GM18861 (cell line): ENCODE results near the gene NLGN3.

Experiments used
- ATAC-seq: cut with Tn5 transposase; IDR thresholded peaks from one replicate; pipeline ENCODE4 v1.9.1; 2021; ENCODE audit not compliant: unreplicated experiment

The NLGN3 gene

DNA sequence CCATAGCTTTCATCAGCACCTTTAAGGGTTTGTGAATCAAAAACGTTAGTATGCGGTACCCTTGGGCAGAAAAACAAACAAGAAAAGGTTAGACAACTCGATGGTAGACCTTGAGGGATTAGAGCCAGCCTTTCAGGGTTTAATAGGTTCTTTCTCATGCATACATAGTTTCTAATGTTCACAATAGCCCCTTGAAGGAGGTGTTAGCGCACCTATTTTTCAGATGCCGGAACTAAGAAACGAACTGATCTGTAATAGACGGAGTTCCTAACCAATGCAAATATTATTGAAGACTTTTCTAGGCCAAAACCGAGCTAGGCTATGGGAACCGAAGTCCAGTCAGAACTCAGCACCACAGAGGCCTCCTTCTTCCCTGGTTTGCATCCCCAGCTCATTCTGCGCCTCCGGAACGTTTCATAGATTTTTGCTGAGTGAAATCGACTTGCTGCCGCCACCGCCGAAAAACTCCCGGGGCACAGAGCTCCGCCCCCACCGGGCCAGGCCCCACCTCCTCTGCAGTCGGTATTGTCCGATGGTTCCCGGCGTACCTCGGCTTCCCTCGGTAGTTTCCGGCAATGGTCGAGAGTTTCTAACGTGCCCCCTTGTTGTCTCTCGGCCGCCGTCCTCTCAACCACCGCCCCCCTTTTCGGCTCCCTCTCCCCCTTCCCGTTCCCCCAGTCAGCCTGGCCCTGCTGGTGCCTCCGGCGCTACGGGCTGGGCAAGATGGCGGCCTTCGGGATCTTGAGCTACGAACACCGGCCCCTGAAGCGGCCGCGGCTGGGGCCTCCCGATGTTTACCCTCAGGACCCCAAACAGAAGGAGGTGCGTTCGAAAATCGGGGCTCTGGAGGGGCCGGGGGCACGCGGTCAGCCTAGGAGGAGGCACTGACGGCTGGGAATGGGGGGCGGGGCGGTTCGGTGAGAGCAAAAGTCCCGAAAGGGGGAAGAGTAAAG lies 26.3 kb upstream of the NLGN3 start, which contains the start of gene MED12:
Gene MED12 (plus strand): TSS at position 565 of the 953 bp plus-strand sequence. CDS start 159 bp downstream, at position 724.
- peak; percentile 75 for ATAC-seq

DNA sequence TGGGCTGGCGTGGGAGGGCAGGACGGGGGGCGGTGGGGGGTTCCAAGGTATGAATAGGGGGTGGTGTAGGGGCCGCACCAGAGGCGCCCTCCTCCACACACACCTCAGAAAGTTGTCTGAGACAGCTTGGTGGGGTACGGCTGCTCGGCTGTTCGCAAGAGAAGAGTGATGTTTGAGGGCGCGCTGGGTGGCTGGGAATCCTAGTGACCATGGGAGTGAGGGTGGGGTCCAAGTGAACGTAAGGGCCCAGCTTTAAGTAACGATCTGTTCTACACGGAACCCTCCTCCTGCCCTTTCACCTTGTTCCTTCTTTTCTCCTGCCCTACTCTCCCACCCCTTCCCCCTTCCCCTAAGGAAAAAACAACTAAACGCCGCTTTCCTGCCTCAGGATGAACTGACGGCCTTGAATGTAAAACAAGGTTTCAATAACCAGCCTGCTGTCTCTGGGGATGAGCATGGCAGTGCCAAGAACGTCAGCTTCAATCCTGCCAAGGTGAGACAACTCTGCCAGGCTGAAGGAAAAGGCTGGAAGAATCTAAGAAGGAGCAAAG lies 25.6 kb upstream of the NLGN3 start:
- ATAC-seq: no peak

DNA sequence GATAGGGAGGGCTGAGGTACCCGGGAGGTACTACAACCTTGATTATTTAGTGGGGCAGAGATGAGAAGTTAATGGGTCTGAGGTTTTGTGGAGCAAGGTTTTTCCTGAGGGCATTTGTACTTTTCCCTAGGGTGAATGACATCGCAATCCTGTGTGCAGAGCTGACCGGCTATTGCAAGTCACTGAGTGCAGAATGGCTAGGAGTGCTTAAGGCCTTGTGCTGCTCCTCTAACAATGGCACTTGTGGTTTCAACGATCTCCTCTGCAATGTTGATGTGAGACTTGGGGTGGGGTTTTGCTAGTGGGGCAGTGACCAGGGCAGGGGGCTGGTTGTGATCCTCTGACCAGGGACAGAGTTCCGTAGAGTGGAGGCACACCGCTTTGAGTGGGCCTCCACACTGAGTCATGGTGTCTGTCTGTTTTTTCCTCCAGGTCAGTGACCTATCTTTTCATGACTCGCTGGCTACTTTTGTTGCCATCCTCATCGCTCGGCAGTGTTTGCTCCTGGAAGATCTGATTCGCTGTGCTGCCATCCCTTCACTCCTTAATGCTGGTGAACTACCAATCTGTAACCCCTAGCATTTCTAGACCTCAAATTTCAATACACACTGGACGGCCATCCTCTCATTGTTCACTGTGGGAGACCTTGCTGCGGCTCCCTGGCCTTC lies 16.3 kb upstream of the NLGN3 start:
- ATAC-seq: no peak

DNA sequence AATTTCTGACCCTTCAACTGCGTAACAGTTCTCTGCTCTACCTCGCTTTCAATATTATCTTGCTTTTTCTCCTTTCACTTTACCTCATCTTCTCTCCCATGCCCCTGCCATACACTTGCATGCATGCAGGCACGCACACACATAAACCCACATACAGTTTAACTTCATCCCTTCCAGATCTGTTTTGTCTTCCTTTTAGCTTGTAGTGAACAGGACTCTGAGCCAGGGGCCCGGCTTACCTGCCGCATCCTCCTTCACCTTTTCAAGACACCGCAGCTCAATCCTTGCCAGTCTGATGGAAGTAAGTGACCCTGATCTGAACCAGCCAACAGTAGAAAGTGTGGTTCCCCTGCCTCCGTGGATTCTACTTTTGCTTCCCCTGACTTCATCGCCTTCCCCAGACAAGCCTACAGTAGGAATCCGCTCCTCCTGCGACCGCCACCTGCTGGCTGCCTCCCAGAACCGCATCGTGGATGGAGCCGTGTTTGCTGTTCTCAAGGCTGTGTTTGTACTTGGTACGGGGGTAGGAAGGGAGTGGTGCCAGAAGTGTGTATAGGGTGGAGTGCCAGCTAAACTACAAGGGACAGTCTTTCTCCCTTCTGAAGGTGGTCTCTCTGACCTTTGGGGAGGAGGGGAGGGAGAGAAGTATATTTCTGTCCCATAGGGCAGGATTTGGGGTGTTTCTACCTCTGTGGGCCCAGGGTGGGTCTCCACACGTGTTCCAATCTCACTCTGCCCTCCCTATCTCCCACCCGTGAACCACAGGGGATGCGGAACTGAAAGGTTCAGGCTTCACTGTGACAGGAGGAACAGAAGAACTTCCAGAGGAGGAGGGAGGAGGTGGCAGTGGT lies 15.5 kb upstream of the NLGN3 start:
- ATAC-seq: no peak

DNA sequence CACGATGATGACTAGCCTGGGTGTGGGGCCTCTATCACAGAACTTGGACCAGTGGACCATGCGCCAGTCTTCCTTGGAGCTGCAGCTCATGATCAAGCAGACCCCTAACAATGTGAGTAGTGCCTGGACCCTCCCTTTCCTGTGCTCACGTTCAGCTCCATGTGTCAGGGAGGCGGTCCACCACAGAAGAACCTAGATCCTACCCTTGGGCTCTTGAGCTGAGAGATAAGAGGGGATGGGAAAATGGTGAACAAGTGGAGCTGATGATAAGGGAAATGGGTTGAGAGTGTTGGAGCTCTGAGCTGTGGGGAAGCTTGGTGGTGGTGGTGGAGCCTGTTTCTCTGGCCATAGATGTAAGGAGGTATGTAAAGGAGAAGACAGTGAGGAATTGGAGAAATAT lies 13.1 kb upstream of the NLGN3 start:
- ATAC-seq: no peak

DNA sequence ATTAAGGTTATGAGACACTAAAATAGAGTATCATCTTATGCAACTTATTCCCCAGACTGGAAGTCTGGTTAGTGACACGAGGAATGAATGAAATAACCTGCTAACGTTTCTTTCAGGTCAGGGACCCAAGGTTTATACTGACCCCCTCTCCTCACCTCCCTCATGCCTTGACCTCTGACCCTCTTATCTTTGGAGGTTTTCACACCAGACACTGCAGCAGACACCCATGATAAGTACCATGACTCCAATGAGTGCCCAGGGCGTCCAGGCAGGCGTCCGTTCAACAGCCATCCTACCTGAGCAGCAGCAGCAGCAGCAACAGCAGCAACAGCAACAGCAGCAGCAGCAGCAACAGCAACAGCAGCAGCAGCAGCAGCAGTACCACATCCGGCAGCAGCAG lies 4.2 kb upstream of the NLGN3 start:
- no peak for ATAC-seq

DNA sequence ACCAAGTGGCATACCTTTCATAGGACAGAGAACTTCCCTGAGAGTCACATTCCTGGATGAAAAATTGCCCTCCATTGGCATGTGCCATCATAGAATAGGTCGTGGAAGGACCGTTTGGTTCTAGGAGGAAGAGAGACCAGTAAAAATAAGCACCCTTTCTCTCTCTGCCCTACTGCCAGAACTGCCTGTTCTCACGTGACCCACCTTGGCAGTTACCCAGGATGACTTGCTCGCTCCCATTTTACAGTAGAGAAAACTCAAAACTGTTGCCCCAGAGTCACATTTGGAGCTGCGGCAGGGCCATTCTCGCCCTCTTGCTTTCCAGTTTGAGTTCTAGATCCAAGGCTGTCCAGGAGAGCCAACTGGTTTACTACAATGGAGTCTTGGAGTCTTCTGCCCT lies 1.1 kb upstream of the NLGN3 start:
- no peak for ATAC-seq

DNA sequence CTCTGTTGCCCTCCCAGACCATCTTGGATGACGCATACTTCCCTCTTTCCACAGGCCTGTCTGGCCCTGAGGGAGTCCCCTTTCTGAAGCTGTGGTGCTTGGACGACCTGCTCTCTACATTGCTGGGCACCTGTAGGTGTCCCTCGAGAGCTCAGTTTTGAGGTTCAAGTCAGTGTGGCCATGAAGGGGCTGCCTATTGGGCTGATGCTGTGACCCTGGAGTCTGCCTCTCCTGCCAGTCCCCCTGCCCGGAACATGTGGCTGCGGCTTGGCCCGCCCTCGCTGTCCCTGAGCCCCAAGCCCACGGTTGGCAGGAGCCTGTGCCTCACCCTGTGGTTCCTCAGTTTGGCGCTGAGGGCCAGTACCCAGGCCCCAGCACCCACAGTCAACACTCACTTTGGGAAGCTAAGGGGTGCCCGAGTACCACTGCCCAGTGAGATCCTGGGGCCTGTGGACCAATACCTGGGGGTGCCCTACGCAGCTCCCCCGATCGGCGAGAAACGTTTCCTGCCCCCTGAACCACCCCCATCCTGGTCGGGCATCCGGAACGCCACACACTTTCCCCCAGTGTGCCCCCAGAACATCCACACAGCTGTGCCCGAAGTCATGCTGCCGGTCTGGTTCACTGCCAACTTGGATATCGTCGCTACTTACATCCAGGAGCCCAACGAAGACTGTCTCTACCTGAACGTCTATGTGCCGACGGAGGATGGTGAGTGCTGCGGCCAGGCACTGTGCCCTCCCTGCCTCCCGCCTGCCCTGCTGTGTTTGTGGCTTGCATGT lies 3.0 kb downstream of the NLGN3 start:
- no peak for ATAC-seq

DNA sequence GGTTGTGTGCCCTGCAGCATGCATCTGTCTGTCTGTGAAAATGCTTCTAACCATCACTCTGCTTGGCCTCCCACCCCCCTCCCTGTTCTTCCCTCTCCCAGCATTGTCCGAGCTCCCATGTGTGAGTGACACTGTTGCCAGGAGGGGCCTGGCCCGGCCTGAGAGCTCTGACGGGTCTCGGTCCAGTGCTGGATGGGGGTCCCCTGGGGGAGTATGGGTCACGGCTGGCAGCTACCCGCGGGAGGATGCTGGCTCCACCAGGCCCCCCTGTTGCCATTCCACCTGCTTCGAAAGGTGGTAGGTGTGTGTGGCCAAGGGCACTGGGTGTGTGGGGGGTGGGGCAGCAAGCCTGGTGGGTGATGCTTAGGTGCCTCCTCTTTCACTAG lies 3.6 kb downstream of the NLGN3 start:
- no peak for ATAC-seq

DNA sequence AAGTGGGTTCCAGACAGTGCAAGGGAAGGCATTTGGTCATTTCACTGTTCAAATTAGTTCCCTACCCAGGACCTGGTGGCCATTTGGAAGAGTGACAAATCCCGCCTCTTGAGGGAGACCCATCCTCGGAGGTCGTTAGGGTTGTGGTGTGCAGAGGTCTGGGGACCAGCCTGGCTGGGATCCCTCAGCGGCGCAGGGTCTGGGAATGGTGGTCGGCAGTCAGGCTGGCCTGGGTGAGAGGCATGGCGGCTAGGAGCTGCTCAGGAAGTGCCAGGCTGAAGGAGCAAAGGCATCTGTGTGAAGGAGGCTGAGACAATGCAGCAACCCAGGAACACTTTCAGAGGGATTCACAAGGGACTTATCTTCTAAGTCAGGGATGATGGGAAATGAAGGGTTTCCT lies 6.7 kb downstream of the NLGN3 start:
- ATAC-seq: no peak

DNA sequence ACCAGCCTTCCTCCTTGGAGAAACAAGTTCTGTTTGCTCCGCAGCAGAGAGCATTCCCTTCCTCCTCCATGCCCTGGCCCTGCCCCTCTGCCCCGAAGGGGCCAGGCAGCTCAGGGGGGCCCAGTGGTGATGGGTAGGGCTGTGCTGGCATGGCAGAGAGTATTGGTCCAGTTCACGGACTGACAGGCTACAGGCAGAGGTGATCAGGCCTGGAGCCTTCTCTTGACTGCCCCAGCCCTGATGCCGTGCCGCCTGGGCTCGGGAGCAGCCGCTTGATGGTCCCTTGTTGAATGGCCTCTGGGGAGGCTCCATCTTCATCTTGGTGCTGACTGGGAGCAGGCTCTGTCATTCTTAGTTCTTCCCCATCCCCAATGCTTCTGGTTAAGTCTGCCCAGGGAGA lies 9.6 kb downstream of the NLGN3 start:
- ATAC-seq: no peak

DNA sequence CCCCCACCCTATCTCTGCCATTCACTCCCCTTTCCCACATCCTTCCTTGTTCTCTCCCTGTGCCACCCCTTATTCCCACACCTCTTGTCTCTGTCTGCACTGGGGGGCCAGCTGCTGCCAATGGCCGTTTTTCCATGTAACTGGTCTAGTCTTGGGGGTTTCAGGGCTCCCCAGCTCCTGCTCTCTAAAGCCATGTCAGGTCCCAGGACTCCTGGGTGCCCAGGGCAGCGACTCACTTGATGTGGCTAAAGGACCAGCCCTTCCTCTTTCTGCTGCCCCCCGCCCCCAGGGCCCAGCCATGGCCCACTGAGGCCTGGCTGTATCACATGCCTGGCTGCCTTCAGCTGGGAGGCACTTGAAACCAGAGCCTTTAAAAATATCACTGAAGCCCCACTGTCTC lies 10.0 kb downstream of the NLGN3 start:
- no peak for ATAC-seq

DNA sequence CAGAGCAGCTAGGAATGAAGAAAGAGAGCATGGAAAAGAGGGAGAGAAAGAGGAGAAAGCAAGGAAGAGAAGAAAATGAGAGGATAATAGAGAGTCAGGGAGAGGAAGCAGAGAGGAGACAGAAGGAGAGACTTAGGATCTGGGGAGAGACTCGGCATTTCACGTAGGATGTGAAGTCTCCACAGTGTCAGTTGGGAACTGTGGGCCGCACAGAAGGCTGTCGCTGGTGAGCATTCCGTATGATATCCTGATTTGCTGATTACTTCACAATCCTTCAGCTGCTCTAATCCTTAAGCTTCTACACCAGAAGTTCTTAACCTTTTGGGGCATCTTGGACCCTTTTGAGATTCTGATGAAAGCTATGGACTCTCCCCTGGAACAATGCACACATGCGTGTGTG lies 14.0 kb downstream of the NLGN3 start:
- ATAC-seq: no peak

DNA sequence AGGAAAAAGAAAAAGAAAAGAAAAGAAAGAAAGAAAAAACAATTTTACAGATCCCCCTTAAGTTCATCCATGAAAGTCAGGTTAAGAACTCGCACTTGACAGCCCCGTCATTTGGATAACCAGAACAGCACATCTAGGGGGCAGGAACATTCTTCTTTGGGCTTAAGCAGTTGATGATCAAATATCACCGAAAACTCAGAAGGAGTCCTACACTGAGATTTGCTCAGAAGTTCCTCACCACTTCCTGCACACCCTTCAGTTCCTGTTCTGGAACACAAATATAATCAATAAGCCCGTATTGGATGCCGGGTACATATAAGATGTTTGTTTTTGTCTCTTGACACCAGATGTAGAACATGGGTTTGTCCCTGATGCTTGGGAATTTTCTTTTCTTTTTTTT lies 14.7 kb downstream of the NLGN3 start:
- no peak for ATAC-seq

DNA sequence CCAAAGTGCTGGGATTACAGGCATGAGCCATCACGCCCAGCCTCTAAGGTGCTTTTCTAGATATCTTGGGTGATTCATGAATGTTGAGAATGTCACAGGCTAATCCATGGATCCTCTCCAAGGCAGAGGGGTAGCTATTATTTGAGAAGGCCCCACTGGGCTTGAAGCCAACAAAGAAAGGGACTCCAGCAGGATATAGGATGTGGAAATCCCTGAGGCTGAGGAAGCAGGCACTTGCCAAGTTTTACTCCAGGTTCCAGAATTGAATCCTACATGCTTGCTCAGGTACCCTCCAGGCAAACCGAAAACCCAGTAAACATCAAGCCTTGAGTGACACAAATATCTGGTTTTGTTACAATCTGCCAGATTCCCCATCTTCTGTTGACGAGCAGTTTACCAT lies 15.8 kb downstream of the NLGN3 start:
- no peak for ATAC-seq

DNA sequence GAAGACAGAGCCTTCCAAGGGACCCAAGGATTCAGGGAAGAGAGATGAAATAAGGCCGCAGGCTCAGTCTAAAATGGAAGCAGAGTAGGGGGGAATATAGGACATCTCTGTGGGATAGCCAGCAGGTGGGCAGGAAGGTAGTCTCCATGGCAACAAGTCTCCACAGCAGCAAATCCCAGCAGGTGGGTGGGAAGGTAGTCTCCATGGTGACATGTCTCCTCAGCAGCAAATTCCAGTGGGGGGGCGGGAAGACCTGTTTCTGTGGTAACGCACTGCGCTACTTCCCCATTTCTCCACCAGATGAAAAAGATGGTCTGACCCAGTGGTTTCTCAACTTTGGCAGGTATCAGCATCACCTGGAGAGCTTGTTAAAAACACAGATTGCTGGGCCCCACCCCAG lies 18.3 kb downstream of the NLGN3 start:
- no peak for ATAC-seq

DNA sequence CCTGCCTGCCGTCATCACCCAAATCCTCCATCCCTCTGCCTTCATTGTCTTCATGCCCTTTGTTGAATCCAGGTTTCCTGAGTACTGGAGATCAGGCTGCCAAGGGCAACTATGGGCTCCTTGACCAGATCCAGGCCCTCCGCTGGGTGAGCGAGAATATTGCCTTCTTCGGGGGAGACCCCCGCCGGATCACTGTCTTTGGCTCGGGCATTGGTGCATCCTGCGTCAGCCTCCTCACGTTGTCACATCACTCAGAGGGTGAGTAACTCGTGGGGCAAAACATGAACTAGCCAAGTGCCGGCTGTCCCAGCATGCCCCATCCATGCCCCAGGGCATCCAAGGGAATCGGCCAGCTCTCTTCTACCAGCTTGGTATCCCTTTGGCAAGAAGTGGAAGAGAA lies 19.4 kb downstream of the NLGN3 start:
- no peak for ATAC-seq

DNA sequence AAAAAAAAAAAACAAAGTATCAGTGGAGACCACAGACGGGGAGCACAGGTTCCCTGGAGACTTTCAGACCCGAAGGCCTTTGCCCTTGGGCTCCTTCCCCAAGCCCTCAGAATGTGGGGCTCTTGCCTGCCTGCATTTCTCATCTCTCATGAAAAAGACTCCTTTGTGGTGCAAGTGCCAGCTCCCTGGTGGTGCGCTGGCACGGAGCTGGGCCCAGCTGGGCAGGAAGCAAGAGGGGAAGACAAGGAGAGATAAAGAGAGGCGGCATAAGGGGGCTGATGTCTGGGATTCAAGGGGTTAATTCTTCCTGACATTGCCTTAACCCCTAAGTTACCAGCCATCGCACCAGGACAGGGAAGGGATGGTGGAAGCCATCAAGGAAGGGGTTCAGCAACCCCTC lies 21.8 kb downstream of the NLGN3 start:
- ATAC-seq: no peak

DNA sequence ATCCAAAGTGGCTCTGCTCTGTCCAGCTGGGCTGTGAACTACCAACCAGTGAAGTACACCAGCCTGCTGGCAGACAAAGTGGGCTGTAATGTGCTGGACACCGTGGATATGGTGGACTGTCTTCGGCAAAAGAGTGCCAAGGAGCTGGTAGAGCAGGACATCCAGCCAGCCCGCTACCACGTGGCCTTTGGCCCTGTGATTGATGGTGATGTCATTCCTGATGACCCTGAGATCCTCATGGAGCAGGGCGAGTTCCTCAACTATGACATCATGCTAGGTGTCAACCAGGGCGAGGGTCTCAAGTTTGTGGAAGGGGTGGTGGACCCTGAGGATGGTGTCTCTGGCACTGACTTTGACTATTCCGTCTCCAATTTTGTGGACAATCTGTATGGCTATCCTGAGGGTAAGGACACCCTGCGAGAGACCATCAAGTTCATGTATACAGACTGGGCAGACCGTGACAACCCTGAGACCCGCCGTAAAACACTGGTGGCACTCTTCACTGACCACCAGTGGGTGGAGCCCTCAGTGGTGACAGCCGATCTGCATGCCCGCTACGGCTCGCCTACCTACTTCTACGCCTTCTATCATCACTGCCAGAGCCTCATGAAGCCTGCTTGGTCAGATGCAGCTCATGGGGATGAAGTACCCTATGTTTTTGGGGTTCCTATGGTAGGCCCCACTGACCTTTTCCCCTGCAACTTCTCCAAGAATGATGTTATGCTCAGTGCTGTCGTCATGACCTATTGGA lies 22.6 kb downstream of the NLGN3 start:
- ATAC-seq: no peak

DNA sequence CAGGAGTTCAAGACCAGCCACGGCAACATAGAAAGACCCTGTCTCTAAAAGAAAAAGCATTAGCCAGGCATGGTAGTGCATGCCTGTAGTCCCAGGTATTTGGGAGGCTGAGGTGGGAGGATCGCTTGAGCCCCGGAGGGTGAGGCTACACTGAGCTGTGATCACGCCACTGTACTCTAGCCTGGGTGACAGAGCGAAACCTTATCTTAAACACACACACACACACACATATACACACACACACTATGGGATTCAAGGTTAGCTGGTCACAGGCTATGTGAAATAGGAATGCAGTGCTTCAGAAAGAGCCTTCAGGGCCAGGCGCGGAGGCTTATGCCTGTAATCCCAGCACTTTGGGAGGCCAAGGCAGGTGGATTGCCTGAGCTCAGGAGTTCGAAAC lies 23.5 kb downstream of the NLGN3 start:
- ATAC-seq: no peak
